HG02571 (cell line): ENCODE data around the gene AAMDC.
"Not testable (repeated sequence)": the region's sequence is repeated elsewhere in the genome, so short reads cannot be mapped to it uniquely, and the experiment has no call there.

ENCODE experiments used
- ATAC-seq: cut with Tn5 transposase; IDR thresholded peaks from one replicate; pipeline ENCODE4 v1.9.1; 2021; ENCODE audit warnings: mild to moderate bottlenecking, moderate library complexity; ENCODE audit not compliant: unreplicated experiment

Gene AAMDC

DNA sequence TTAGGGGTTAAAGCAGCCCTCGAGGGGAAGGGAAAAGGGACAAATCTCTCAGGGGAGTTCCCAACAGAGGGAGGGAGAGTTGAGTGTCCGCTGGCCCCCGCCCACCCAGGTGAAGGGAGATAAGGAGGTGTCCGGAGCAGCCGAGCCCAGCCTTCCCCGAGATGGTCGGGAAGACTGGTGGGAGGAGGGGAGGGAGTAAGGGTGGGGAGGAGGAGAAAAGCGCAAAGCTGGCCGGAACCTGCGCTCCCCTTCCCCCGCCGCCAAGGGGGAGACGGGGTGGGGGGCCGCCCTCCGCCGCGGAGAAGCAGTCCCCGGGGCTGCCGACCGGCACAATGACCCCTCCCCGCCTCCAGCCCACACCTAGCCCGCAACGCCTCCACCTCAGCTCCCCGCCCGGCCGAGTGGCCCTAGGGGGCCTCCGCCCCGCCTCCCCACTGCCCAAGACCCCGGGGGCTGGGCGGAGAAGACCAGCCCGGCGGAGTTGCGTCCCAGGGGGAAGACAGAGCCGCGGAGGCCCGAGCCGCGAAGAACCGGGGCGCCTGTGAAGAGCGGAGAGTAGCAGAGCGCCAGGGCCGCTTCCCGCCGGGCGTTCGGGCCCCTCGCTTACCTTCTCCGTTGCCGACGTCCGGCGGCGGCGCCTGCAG is 901 bp upstream of the AAMDC start:
- peak; percentile 16 for ATAC-seq

DNA sequence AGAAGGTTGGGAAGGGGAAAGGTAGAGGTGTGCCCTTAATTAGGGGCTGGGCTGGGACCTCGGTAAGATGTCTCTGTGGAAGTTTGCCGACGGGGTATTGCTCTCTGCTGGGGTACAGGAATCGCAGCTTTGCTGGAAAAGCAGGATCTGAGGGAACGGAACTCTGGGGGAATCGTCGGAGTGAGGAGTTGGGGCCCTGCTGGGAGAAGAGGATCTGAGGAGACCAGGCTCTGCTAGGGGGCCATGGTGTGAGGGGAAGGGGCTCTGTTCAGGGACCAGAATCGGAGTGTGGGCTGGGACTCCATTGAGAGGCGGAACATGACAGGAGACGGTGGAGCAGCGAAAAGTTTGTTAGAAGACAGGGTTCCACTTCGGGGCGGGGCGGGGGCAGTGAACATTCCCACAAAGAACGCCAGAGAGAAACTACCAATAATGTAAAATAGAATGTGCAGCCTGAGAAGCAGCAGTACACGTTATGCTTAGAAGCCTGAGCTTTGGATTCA is 456 bp downstream of the AAMDC start:
- no peak for ATAC-seq

- ATAC-seq = not testable (repeated sequence)
Observed at GRCh38 chr11:77822126-77822525, 1.2 kb downstream of the AAMDC start.

- no peak for ATAC-seq
Observed at GRCh38 chr11:77823775-77824174, 2.8 kb downstream of the AAMDC start.

- ATAC-seq = no peak
Observed at GRCh38 chr11:77828926-77829325, 8.0 kb downstream of the AAMDC start.

- ATAC-seq = no peak
Observed at GRCh38 chr11:77833302-77833701, 12.4 kb downstream of the AAMDC start.

GRCh38 chr11:77842441-77843121 is 21.6 kb downstream of the AAMDC start:
- no peak for ATAC-seq

DNA sequence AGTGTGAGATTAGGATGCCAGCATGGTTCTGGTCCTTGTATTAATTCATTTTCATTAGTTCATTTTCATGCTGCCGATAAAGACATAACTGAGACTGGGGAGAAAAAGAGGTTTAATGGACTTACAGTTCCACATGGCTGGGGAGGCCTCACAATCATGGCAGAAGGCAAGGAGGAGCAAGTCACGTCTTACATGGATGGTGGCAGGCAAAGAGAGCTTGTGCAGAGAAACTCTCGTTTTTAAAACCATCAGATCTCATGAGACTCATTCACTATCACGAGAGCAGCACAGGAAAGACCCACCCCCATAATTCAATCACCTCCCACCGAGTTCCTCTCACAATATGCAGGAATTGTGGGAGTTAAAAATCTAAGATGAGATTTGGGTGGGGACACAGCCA is 22.8 kb downstream of the AAMDC start:
- not testable (repeated sequence) for ATAC-seq

DNA sequence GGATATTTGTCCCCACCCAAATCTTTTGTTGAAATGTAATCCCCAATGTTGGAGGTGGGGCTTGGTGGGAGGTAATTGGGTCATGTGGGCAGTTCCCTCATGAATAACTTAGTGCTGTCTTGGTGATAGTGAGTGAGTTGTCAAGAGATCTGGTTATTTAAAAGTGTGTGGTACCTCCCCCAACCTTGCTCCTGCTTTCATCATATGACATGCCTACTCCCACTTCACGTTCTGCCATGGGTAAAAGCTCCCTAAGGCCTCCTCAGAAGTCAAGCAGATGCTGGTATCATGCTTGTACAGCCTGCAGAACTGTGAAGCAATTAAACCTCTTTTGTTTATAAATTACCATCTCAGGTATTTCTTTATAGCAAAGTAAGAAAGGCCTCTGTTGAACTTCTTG is 30.6 kb downstream of the AAMDC start:
- ATAC-seq = no peak

GRCh38 chr11:77854838-77855237 is 33.9 kb downstream of the AAMDC start:
- no peak for ATAC-seq

DNA sequence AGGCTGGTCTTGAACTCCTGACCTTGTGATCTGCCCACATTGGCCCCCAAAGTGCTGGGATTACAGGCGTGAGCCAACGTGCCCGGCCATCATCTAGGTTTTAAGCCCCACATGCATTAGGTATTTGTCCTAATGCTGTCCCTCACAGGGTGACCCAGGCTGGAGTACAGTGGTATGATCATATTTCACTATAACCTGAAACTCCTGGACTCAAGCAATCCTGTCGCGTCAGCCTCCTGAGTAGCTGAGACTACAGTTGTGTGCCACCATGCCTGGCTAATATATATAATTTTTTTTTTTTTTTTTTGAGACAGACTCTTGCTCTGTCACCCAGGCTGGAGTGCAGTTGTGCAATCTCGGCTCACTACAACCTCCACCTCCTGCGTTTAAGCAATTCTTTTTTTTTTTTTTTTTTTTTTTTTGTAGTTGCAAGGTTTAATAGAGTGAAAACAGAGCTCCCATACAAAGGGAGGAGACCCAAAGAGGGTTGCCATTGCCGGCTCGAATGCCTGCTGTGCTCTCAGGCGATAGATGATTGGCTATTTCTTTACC is 37.0 kb downstream of the AAMDC start:
- ATAC-seq = not testable (repeated sequence)

- ATAC-seq = not testable (repeated sequence)
Observed at GRCh38 chr11:77861444-77861843, 40.5 kb downstream of the AAMDC start.

DNA sequence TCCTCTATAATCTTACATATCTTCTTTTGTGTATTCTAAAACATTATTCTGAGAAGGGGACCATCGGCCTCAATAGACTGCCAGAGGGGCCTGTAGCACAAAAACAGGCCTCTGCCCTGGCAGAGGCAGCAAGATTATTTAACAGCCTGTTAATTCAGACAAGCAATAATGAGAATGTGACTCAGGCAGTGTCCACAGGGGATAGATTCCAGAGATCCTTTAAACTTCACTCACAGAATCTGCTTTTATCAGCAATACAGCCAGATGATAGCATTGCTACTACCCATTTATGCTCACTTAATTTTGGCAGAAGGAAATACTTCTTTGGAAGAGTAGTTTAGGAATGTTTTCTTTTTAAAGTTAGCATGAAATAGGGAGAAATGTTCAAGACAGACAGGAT is 44.9 kb downstream of the AAMDC start:
- ATAC-seq = no peak

DNA sequence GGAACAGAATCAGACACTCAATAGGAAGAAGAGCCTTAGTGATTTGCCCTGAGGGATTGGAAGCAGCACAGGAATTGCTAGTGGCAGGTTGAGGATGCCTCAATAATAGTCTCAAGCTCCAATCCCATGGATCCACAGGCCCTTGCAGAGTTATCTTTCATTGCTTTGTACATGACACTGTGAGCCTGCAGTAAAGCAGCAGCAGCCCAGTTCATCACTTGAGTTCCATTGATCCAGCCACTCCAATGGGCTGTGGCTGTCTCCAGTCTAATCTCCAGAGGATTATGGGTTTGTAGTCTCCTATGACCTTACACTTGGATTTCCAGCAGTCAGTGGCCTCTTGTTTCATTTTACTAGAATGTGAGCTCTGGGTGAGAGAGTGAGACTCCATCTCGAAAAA is 45.4 kb downstream of the AAMDC start:
- no peak for ATAC-seq

DNA sequence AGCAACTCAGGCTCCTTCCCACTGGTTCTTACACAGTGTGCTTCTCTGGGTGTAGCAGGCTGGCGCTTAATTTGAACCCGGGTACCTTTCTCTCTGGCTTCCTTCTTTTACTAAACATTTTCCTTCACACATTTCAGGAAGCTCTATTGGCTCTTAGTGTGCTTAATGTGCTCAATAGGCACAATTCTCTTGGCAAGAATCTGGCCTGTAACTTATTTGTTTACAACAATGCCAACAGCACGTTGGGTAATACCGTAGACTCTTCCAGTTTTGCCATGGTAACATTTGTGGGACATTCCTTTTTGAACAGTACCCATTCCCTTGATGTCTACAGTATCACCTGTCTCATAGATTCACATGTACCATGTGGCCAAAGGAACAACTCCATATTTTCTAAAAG is 47.8 kb downstream of the AAMDC start:
- no peak for ATAC-seq

DNA sequence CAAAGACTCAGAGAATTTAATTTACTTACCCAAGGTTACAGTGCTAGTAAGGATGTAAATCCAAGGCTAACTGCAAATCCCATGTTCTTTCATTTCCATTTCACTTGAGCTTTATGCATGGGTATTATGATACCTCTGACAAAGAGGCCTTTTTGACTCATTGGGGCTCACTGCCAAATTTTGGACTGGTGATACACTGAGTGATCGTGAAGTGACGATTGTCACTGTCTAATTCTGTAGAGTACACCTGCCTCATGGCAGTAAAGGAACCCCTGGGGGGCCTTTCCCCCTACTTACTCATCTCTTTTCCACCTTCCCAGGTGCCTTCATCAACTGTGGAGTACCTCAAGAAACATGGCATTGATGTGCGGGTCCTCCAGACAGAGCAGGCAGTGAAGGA is 50.9 kb downstream of the AAMDC start:
- ATAC-seq = no peak

- ATAC-seq = no peak
Observed at GRCh38 chr11:77873345-77873744, 52.4 kb downstream of the AAMDC start.

DNA sequence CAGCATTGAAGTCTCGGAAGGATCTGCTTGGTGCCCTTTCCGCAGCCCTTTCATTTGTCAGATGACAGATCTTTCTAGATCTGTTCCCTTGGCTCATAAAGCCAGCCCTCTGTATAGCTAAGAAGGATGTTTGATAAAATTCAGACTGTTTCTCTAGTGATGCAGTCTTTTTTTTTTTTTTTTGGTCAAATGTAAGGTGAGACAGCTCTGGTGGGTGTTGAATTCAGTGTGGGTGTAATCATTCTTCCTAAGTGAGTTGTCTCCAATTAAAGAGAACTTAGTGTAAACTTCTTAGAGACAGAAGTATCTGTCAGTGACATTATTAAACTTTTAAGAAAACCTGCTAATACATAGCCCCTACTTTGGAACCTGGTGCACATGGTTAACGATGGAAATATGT is 53.3 kb downstream of the AAMDC start:
- no peak for ATAC-seq

DNA sequence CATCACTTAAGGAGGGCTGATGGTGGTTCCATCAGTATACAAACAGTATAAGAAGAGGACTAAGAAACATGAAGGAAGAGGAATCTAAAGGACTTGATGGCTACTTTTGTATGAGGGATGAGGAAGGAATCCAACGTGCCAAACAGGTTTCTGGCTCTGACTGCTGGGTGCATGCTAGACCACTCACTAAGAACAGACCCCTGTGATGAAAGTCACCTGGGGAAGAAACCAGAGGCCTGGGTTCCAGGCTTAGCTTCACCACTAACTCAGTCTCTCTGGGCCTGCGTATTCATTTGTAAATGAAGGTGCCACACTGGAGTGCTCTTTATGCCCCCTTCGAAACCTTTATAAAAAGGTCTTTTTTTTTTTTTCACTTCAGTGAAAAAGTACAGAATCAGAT is 55.1 kb downstream of the AAMDC start:
- no peak for ATAC-seq

GRCh38 chr11:77878247-77878646 is 57.3 kb downstream of the AAMDC start:
- not testable (repeated sequence) for ATAC-seq

- no peak for ATAC-seq
Observed at GRCh38 chr11:77879218-77879617, 58.3 kb downstream of the AAMDC start.

DNA sequence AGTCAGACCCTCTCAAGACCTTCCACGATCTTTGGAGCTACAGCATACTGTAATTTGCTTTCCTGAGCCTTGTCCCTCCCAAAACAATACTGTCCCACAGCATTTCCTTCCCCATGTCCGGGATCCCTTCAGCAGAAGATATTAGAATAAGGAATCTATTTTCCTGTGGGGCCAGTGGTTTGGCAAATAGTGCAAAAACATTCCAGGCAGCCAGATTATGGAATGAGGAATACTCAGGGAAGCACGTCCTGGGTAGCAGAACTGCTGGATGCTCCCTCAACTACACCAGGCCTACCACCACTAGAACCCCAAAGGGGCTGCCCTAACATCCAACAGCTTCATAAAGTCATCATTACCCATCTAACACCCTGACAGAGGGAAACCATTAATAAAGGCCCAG is 61.5 kb downstream of the AAMDC start:
- no peak for ATAC-seq
